Stimulated activated naive CD8-positive, alpha-beta T cell treated with anti-CD3 and anti-CD28 coated beads, Interleukin-15, Interleukin-2, amounts not matched to agents 100 ng/mL and 50 ng/mL, for 24 hours (primary cell): ENCODE results near the gene PGLYRP4.

ENCODE experiments used
- H3K27ac Mint-ChIP-seq: one replicate; pipeline ENCODE4 v1.8.0; 2021; ENCODE audit warnings: mild to moderate bottlenecking, mixed read lengths
- H3K27me3 Mint-ChIP-seq: one replicate; pipeline ENCODE4 v1.8.0; 2021; ENCODE audit warnings: mixed read lengths
- H3K36me3 Mint-ChIP-seq: one replicate; pipeline ENCODE4 v1.8.0; 2021; ENCODE audit warnings: low read depth, mixed read lengths
- H3K4me1 Mint-ChIP-seq: one replicate; pipeline ENCODE4 v1.8.0; 2021; ENCODE audit warnings: low read depth, mixed read lengths
- H3K4me3 Mint-ChIP-seq: one replicate; pipeline ENCODE4 v1.8.0; 2021; ENCODE audit warnings: mild to moderate bottlenecking, mixed read lengths
- H3K9me3 Mint-ChIP-seq: one replicate; pipeline ENCODE4 v1.8.0; 2021; ENCODE audit warnings: mixed read lengths

The PGLYRP4 gene, protein sequence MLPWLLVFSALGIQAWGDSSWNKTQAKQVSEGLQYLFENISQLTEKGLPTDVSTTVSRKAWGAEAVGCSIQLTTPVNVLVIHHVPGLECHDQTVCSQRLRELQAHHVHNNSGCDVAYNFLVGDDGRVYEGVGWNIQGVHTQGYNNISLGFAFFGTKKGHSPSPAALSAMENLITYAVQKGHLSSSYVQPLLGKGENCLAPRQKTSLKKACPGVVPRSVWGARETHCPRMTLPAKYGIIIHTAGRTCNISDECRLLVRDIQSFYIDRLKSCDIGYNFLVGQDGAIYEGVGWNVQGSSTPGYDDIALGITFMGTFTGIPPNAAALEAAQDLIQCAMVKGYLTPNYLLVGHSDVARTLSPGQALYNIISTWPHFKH

DNA sequence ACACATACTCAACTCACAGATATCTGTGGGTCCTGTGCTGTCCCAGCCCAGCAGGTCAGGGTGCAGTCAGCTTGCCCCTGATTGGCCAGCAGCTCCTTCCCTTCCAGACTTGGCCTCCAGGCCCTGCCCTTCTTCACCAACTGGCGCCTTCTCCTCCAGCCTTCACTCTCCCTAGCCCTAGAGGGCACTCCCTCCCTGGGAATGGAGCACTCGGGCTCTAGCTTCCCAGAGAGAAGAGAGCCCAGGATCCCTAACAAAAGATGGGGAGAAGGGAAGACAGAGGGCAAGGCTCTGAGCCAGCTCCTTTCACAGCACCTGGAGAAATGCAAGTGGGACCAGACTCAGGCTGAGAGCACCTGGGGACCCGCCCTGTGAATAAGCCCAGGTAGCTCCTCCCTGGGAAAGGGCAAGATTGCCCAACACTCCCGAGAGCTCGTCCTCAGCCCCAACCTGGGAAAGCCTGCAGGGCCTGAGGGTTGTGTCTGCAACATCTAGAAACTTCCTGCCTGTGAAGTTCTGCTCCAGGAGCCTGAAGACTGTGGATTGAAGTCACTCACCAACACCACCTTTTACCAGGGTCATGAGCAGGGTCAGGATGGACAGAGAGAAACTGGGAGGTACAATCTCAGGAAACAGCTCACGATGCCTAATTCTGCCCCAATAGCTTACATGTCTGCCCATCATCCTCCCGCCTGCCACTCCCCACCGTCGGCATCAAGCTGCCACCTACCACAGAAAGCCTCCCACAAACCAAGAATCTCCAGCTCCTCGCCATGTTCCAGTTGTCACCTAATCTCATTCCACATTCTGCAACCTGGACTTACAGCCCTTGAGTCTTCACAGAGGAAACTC is at the start of gene PGLYRP4:
Gene PGLYRP4, minus strand, starts transcription at position 331 of the 852 bp plus-strand sequence. CDS start 909 bp downstream, outside the sequence.
- Mint-ChIP-seq H3K27ac (no peak within 1 kb of the TSS), H3K4me3 (no peak within 1 kb of the TSS), H3K9me3 (no peaks in the 10 kb centered on the region), H3K27me3 (peaks cover 36% of the 10 kb centered on the region), H3K36me3 (no peaks in the 10 kb centered on the region), H3K4me1 (peaks cover 28% of the 10 kb centered on the region)

DNA sequence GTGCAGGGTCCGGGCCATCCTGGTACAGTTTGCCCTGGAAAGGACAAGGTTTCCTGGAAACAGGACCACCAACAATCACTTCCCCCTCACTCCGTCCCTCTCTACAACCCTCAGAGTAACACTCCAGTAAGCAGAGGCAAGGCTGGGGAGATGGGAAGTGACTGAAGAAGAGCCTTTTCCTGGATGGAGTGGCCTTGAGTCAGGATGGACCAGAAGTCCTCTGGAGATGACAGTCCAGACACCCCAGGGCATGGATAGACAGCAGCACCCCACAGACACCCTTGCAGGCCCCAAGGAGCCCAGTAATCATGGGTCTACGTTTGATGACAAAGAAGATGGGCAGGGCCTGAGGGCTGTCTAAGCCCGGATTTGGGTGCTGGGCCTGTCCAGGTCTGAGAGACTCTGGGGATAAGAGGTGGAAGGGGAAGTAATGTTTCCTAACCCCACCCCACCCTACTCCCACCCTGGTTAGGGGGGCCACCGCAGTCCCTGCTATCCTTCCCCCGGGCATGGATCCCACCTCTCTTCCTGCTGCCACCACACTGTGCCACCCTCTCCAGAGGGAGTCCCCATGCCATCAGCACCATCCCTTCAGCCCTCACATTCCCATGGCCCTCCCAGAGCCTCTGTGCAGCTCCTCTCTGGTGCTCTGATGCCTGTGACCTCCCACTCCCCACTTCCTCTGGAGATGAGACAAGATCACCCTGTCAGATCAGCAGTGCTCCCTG is 49.4 kb upstream of the PGLYRP4 start:
- Mint-ChIP-seq H3K4me1 (no peaks in the 10 kb centered on the region), H3K27ac (no peak overlapping the region), H3K4me3 (no peak overlapping the region)

DNA sequence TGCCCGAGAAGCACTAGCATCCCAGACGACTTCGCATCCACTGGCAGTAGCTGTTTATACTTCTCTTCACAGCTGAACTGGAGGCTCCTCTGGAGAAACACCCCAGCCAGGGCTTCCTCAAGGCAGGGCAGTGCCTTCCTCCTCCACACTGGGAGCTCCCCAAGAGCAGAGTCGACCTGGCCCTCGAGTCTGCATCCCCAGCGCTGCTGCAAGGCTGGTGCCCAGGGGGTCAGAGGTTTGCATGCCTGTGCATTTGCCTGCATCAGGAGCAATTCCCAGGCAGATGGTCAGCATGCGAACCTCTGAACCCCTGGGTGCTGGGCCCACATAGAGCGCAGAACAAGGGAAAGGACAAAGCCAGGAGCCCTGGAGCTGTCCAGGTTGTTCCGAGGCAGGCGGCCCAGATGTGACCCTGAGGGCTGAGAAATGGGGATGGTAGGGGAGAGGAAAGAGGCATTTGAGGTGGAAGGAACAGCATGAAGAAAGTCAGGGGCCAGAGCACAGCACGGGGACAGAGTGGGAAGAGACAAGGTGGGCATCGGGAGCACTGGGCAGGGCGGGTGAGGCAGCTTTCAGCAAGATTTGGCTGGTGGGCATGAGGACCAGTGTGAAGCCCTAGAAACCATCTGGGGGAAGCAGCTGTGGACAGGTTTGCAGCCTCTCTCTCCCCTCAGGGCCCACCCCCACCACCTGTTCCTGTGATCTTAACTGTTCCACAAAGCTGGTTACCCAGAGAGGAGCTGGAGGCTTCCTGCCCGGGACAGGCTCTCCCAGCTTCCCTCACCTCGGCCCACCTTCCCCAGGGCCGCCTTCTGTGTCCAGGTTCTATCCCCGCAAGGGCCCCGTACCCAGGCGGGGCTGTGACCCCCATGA is 48.6 kb upstream of the PGLYRP4 start:
- no peaks in the 10 kb centered on the region for H3K4me1 Mint-ChIP-seq
- no peaks in the 10 kb centered on the region for H3K36me3 Mint-ChIP-seq
- peaks cover 8% of the 10 kb centered on the region for H3K27me3 Mint-ChIP-seq
- no peaks in the 10 kb centered on the region for H3K9me3 Mint-ChIP-seq
- H3K4me3 Mint-ChIP-seq, result no peak overlapping the region
- H3K27ac Mint-ChIP-seq, result no peak overlapping the region

More for the DNA sequence above, 49.4 kb upstream of the PGLYRP4 start:
- no peaks in the 10 kb centered on the region for H3K36me3 Mint-ChIP-seq
- peaks cover 6% of the 10 kb centered on the region for H3K27me3 Mint-ChIP-seq
- H3K9me3 Mint-ChIP-seq, result no peaks in the 10 kb centered on the region

DNA sequence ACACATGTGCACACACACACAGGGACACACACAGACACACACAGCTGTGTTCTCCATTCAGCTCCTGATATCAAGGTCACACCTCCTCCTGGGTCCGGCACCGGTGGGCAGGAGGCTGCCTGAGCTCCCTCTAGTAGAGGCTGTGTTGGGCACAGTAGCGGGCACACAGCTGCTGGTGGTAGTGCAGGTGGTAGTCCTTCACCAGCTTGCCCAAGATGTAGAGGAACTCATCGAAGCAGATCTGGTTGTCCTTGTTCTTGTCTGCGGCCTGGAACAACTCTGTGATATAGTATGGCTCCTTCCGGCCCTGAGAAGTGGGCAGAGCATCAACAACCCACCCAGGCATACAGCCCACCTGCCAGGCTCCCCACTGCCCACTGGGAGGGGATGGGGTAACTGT is 47.8 kb upstream of the PGLYRP4 start:
- H3K9me3 Mint-ChIP-seq, result no peaks in the 10 kb centered on the region

DNA sequence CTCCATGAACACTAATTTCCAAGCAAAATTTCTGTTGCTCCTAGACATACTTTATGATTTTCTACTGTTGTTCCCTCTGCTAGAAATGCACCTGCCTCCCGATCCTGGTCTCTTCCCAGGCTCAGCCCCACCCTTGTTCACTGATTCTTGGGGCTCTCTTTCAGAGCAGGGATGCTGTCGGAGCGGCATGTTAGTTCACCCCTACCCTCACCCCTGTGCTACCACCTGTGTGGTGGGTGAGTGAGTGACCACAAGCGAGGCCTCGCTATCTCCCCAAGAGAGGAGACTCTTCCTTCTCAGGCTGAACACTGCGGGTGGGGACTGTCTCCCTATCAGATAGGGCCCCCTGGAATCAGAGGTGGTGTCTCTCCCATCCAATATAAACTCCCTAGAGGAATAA is 47.1 kb upstream of the PGLYRP4 start:
- Mint-ChIP-seq H3K36me3 (no peaks in the 10 kb centered on the region), H3K4me1 (no peaks in the 10 kb centered on the region), H3K27me3 (peaks cover 11% of the 10 kb centered on the region), H3K27ac (no peak overlapping the region), H3K4me3 (no peak overlapping the region), H3K9me3 (no peaks in the 10 kb centered on the region)

More for the DNA sequence above, 47.8 kb upstream of the PGLYRP4 start:
- Mint-ChIP-seq H3K4me1 (no peaks in the 10 kb centered on the region), H3K4me3 (no peak overlapping the region), H3K27me3 (peaks cover 10% of the 10 kb centered on the region), H3K27ac (no peak overlapping the region), H3K36me3 (no peaks in the 10 kb centered on the region)

DNA sequence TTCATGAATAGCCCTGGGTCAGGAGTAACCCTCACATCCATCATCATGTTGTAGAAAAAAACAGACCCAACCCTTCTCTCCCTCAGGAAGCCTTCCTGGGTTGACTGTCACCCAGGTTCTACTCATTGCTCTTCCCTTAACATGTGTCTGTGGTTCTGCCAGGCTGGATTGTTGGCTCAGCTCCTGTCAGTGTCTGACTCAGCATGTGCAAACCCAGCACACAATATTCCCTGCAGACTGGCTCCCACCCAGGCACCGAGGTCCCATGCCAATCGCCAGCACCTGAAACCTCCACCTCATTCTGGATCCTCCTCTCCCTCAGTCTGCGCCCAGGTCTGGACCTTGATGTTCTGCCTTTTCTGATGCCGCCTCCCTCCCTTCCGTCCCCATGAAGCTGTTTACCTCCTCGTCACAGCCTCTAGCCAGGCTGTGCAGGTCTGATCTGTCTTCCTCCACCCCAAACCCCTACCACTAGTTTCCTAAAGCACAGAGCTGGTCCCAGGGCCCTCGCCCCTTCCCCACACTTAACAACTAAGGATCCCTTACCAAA is 46.6 kb upstream of the PGLYRP4 start:
- Mint-ChIP-seq H3K4me3 (no peak overlapping the region), H3K27ac (no peak overlapping the region), H3K27me3 (peaks cover 11% of the 10 kb centered on the region), H3K9me3 (no peaks in the 10 kb centered on the region), H3K4me1 (no peaks in the 10 kb centered on the region), H3K36me3 (no peaks in the 10 kb centered on the region)

DNA sequence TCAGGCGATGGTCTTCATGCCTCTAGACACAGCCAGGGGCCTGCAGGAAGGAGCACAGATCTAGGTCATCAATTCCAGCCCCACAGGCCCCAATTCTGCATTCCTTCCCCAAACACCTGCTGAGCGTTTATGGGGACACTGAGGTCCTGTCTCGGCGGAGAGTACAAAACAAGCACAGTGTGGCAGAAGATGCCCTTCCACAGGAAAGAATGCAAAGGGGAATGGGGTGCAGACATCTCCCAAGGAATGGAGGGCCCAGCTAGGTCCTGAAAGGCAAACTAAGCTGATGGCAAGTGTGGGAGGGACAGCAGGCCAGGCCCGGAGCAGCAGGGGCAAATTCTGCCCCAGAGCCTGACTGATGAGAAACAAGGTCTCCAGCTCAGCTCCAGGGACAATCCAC is 45.8 kb upstream of the PGLYRP4 start:
- H3K27ac Mint-ChIP-seq, result no peak overlapping the region
- H3K4me1 Mint-ChIP-seq, result no peaks in the 10 kb centered on the region
- no peaks in the 10 kb centered on the region for H3K9me3 Mint-ChIP-seq
- H3K27me3 Mint-ChIP-seq, result peaks cover 14% of the 10 kb centered on the region
- no peak overlapping the region for H3K4me3 Mint-ChIP-seq
- H3K36me3 Mint-ChIP-seq, result no peaks in the 10 kb centered on the region

DNA sequence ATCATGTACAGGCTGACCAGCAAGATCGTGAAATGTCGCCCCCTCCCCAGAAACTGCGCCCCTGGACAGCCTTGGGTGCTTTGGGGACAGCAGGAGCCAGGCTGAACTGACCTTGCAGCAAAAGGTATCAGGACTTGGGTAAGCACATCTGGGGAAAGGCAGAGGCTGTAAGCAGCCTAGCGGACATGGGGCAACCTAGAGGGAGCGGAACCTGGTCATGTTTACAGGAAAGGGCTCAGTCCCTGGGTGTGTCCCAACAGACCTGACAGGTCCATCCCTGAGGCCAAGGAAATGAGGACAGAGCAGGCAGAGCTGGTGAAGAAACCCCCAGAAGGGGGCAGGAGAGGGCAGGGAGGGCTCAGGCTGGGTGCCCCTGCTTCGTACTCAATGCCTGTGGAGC is 45.3 kb upstream of the PGLYRP4 start:
- no peaks in the 10 kb centered on the region for H3K9me3 Mint-ChIP-seq
- H3K27me3 Mint-ChIP-seq, result peaks cover 14% of the 10 kb centered on the region
- H3K4me3 Mint-ChIP-seq, result no peak overlapping the region
- no peak overlapping the region for H3K27ac Mint-ChIP-seq
- no peaks in the 10 kb centered on the region for H3K4me1 Mint-ChIP-seq
- H3K36me3 Mint-ChIP-seq, result no peaks in the 10 kb centered on the region

DNA sequence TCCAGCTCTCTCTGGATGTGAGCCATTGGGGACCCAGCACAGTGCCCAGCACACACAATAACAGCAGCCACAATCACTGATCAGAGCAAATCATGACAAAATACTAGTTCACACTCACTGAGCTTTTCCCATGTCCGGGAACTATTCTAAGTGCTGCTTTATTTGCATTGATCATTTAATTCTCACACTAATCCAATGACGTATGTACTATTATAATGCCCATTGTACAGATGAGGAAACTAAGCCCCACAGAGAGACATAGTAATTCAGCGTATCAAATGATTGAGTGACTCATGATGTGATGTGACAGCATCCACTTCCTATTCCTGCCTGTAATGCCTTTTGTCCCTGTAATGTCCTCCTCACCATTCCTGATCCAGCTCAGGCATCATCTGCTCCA is 44.2 kb upstream of the PGLYRP4 start:
- peaks cover 14% of the 10 kb centered on the region for H3K27me3 Mint-ChIP-seq

DNA sequence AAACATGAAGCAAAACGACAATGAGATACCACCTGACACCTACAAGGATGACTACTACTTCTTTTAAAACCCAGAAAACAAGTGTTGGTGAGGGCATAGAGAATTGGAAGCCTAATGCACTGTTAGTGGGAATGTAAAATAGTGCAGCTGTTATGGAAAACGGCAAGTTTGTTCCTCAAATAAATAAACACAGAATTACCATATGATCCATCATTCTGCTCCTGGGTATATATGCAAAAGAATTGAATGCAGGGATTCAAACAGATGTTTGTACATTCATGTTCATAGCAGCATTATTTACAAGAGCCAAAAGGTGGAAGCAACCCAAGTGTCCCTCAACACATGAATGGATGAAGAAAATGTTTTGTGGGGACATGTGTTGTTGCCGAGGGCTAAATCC is 43.6 kb upstream of the PGLYRP4 start:
- no peaks in the 10 kb centered on the region for H3K36me3 Mint-ChIP-seq
- no peaks in the 10 kb centered on the region for H3K4me1 Mint-ChIP-seq
- no peak overlapping the region for H3K27ac Mint-ChIP-seq
- H3K9me3 Mint-ChIP-seq, result no peaks in the 10 kb centered on the region
- H3K27me3 Mint-ChIP-seq, result peaks cover 16% of the 10 kb centered on the region
- H3K4me3 Mint-ChIP-seq, result no peak overlapping the region

More for the DNA sequence above, 44.2 kb upstream of the PGLYRP4 start:
- H3K36me3 Mint-ChIP-seq, result no peaks in the 10 kb centered on the region
- no peak overlapping the region for H3K4me3 Mint-ChIP-seq
- H3K9me3 Mint-ChIP-seq, result no peaks in the 10 kb centered on the region
- no peaks in the 10 kb centered on the region for H3K4me1 Mint-ChIP-seq
- H3K27ac Mint-ChIP-seq, result no peak overlapping the region

DNA sequence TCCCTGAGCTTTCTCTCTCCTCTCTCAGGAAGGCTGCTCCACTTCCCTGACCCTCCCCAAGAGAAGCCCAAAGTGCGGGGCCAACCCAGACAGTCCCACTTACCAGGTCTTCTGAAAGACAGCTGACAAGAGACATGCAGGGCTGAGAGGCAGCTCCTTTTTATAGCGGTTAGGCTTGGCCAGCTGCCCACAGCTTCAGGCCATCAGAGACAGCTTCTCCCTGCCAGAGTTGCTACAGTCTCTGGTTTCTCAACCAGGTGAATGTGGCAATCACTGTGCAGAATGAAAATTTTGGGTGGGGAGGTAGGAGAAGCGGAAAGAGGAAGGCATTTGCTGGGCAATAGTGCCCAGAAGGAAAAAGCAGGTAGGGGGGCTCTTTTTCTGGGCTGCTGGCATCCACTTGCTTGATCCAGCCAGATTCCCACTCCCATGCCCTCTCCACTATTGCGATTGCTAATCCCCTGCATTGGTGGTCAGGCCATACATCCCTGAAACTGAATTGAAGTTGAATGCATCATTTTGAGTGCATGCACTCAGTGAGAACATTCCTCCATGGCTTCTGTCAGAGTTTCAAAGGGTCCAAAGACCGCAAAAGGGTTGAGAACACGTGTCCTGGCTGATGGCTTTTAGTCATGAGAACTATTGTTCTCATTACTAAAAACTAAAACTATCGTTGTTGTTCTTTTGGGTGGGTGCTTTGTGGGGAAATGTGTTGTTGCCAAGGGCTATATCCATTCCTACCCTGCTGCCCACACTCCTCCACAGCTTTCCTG is 42.5 kb upstream of the PGLYRP4 start, which contains the start of gene S100A8:
Gene S100A8, minus strand, starts transcription at position 136 of the 773 bp plus-strand sequence. CDS start 538 bp downstream, outside the sequence.
- Mint-ChIP-seq H3K36me3 (no peaks in the 10 kb centered on the region), H3K27ac (no peak within 1 kb of the TSS), H3K4me1 (no peaks in the 10 kb centered on the region), H3K4me3 (no peak within 1 kb of the TSS), H3K27me3 (peaks cover 18% of the 10 kb centered on the region), H3K9me3 (no peaks in the 10 kb centered on the region)

DNA sequence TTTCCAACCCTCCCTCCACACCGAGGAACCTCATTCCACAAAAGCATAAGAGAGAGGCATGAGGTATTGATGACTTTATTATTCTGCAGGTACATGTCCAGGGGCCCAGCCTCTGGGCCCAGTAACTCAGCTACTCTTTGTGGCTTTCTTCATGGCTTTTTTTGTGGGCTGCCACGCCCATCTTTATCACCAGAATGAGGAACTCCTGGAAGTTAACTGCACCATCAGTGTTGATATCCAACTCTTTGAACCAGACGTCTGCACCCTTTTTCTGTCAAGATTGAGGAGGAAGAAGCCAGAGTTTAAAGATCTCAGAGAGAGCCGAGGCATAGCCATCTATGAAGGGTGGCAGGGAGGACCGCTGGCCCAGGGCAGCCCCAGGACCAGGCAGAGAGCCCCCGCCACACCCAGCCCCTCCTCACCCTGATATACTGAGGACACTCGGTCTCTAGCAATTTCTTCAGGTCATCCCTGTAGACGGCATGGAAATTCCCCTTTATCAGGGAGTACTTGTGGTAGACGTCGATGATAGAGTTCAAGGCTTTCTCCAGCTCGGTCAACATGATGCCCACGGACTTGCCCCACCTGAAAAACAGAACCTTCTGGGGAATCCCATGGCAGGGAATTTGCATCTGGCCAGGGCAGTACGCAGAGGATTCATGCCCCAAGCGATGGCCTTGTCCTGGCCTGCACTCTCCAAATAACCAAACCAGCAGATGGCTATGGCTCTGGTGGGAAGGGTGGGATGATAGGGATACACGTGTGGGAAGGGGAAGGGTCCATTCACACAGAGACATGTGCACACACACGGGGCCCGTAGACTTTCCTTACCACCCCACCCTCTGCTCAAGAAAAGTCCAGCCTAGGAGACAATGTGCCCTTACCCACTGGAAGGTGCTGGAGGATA is 41.6 kb upstream of the PGLYRP4 start:
- H3K9me3 Mint-ChIP-seq, result no peaks in the 10 kb centered on the region
- H3K4me1 Mint-ChIP-seq, result no peaks in the 10 kb centered on the region

More for the DNA sequence above, 41.6 kb upstream of the PGLYRP4 start:
- Mint-ChIP-seq H3K4me3 (no peak overlapping the region), H3K27me3 (peaks cover 14% of the 10 kb centered on the region), H3K27ac (no peak overlapping the region), H3K36me3 (no peaks in the 10 kb centered on the region)
